HG02884 (cell line): ENCODE results near the gene TSC22D1.
"Not testable (repeated sequence)": the region's sequence is repeated elsewhere in the genome, so short reads cannot be mapped to it uniquely, and the experiment has no call there.

Experiments used
- ATAC-seq: cut with Tn5 transposase; IDR thresholded peaks from one replicate; pipeline ENCODE4 v1.9.1; 2021; ENCODE audit warnings: mild to moderate bottlenecking, moderate library complexity; ENCODE audit not compliant: unreplicated experiment

Gene TSC22D1

DNA sequence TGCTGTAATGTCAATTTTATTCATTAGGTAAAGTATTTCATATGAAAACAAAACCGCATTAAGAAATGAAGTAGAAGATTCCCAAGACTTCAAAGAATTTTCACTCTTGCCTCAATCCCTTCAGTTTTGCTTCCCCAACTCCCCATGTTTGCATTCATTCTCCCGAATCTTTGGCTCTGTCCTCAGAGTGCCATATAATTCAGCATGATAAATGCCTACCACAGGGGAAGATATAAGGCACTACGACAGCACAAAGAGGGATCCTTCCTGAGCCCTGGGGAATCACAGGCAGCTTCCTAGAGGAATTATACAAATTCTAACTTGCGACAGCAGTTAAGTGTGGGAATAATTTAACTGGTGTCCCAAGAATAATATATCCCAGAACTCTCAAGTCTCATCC lies 68.5 kb downstream of the TSC22D1 start:
- ATAC-seq = no peak

DNA sequence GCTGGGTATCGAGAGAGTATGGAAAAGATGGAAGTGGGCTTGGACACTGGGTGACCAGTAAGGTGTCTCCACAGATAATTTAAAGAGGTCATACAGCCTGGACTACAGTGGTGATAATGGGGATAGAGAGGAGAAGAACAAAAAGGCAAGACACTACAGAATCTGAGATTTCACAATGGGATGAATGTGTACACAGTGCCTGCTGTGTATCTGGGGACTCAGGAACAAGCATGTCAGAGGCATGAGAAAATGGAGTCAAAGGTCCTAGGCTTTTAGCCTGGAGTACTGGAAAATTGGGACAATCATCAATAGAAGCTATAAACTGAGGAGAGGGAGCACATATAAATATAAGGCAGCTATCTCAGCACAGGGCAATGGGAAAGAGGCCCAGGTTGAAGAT lies 69.4 kb downstream of the TSC22D1 start:
- no peak for ATAC-seq

DNA sequence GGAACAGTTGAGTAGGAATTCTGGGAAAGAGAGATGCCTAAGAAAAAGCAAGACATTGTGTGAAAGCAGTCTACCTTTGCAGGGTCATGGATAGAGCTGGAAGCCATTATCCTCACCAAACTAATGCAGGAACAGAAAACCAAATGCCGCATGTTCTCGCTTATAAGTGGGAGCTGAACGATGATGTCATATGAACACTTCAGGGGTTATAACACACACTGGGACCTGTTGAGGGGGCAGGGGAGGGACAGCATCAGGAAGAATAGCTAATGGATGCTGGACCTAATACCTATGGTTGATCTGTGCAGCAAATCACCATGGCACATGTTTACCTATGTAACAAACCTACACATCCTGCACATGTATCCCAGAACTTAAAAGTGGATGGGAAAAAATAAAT lies 69.9 kb downstream of the TSC22D1 start:
- no peak for ATAC-seq

DNA sequence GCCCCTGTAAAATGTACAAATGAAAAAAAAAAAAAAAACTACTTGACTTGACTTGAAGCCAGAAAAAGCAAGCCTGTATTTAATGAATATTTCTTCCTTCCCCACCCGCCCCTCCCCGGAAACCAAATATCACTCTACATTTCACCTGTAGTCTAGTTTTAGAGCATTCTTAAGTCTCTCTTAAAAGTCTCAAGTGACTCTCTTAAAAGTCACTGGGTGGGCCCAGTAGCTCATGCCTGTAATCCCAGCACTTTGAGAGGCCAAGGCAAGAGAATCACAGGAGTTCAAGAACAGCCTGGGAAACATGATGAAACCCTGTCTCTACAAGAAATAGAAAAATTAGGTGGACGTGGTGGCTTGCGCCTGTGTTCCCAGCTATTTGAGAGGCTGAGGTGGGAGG lies 72.0 kb downstream of the TSC22D1 start:
- ATAC-seq = no peak

DNA sequence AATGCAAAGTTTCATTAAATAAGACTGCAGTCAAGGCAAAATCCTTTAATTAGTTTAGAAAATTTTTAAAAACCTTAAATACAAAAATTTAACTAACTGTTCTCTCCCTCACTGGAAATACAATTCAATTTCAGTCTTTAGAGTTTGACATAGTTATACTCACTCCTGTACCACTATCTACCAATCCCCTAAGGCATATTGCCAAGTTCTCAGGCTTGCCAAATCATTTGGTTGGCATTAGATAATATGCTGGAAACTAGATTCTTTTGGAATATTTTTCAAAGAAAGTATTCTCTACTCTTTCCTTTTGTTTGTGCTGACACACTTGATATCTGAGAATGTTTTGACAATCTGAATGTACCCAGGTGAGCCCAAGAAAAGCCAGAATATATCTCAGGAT lies 77.2 kb downstream of the TSC22D1 start:
- no peak for ATAC-seq

GRCh38 chr13:44498502-44498901 lies 77.6 kb downstream of the TSC22D1 start:
- ATAC-seq = no peak

- no peak for ATAC-seq
These were observed 78.3 kb downstream of the TSC22D1 start for GRCh38 chr13:44497801-44498200.

- ATAC-seq = no peak
These were observed 82.8 kb downstream of the TSC22D1 start for GRCh38 chr13:44493213-44493812.

- ATAC-seq = no peak
These were observed 86.4 kb downstream of the TSC22D1 start for GRCh38 chr13:44489751-44490150.

- ATAC-seq = peak; percentile 77
These were observed 88.1 kb downstream of the TSC22D1 start for GRCh38 chr13:44487989-44488388.

GRCh38 chr13:44484562-44485138 lies 91.5 kb downstream of the TSC22D1 start:
- no peak for ATAC-seq

GRCh38 chr13:44474122-44474910 lies 101.8 kb downstream of the TSC22D1 start:
- ATAC-seq = no peak

- ATAC-seq = no peak
These were observed 104.4 kb downstream of the TSC22D1 start for GRCh38 chr13:44471686-44472085.

- ATAC-seq = no peak
These were observed 105.2 kb downstream of the TSC22D1 start for GRCh38 chr13:44470638-44471562.

DNA sequence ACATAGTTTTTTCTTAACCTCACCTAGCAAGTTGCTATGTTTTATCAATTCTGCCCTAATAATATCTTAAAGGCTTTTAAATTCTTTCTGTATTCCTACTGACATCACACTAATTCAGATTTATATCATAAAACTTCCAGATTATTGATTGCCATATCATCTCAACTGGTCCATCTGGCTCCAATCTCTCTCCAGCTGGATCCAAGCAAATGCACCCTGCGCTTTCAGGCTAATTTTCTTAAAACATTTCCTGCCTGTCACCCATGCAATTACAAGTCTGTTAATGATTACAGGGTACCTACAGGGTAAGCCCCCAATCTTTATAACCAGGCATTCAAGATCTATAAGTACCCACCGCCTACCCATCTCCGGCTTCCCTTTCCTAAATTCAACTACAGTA lies 107.3 kb downstream of the TSC22D1 start:
- no peak for ATAC-seq

- ATAC-seq = no peak
These were observed 110.8 kb downstream of the TSC22D1 start for GRCh38 chr13:44465318-44465717.

- ATAC-seq = no peak
These were observed 111.7 kb downstream of the TSC22D1 start for GRCh38 chr13:44464471-44464870.

GRCh38 chr13:44463759-44464158 lies 112.4 kb downstream of the TSC22D1 start:
- ATAC-seq = no peak

DNA sequence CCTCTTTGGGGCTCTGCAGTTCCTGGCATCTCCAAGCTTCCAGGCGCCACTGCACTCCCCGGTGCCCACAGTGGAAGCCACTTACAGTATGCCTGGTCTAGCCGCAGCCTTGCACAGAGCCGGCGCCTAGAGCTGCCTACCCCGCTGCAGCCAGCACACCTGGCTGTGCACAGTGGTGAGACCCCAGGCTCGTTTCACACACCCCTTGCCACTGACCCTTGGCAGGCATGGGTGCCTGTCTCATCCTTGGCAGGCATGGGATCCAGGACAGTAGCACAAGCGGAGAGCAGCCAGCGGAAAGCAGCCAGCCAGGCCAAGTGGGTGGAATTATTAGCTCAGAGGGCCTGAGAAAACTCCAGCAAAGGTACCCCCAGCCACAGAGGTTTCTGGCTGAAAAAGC lies 116.5 kb downstream of the TSC22D1 start:
- ATAC-seq = no peak

- ATAC-seq = no peak
These were observed 117.7 kb downstream of the TSC22D1 start for GRCh38 chr13:44458313-44458975.

GRCh38 chr13:44456212-44456611 lies 119.9 kb downstream of the TSC22D1 start:
- ATAC-seq = not testable (repeated sequence)
